ENCODE data around the gene PHKG2.

Gene PHKG2

DNA sequence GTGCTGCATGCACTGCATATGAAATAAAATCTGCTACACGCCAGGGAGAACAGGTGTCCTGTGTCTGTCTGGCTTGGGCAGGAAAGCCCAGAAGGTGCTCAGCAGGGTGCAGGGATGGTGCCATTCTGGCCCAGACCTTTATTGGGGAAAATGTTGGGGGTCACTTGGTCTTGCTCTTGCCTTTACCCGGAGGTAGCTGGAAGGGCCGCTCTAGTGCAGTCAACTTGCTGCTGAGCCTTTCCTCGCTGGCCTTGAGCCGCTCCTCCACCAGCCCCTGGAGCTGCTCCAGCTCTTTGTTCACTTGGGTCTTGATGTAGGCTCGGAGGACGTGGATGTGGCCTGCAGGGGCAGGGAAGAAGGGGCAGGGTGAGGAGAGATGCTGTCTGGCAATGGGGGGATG lies 9.1 kb downstream of the PHKG2 start:
- DNase-seq, result no peak

DNA sequence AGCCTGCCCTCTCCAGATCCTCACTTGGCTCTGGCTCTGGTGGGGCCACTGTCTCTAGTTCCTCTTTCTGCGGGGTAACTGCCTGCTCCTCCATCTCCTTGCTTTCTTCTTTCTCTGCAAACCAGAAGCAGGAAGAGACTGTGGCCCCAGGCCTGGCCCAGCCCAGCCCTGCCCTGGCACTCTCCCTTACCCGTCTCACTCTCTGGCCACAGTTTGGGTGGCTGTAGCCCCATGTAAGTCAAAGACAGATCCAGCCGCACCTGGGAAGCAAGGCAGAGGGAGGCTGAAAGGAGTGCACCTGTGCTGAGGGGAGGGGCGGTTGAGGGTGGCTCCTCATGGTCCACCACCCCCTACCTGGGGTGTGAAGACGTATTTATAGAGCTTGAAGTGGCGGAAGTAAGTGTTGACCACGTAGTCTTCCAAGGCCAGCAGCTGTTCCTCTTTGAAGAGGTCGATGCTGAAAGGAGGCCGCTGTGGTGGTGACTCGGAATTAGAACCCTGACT lies 10.8 kb downstream of the PHKG2 start:
- DNase-seq, result no peak

DNA sequence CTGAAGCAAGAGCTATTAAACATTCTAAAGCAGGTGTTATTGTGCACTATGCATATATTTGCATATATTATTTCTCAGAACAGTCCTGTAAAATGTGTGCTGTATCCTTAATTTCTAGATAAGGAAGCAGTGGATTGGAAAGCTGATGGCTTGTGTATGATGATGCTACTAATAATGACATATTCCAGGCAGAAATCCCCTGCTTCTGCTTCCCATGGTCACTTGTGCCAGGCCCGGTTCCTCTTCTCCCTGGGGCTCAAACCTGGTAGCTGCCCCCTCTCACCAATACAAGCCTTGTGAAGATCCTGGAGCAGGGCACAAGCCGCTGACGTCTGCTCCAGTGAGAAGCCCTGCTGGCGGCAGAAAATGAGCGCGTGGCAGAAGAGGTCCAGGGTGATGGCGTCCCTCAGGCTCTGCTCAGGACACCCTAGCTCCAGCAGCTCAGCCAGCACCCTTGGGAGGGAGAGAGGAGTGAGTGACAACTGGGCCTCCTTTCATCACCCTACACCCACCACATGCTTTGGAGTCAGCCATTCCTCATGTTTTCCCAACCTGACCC lies 11.9 kb downstream of the PHKG2 start:
- DNase-seq, result no peak

DNA sequence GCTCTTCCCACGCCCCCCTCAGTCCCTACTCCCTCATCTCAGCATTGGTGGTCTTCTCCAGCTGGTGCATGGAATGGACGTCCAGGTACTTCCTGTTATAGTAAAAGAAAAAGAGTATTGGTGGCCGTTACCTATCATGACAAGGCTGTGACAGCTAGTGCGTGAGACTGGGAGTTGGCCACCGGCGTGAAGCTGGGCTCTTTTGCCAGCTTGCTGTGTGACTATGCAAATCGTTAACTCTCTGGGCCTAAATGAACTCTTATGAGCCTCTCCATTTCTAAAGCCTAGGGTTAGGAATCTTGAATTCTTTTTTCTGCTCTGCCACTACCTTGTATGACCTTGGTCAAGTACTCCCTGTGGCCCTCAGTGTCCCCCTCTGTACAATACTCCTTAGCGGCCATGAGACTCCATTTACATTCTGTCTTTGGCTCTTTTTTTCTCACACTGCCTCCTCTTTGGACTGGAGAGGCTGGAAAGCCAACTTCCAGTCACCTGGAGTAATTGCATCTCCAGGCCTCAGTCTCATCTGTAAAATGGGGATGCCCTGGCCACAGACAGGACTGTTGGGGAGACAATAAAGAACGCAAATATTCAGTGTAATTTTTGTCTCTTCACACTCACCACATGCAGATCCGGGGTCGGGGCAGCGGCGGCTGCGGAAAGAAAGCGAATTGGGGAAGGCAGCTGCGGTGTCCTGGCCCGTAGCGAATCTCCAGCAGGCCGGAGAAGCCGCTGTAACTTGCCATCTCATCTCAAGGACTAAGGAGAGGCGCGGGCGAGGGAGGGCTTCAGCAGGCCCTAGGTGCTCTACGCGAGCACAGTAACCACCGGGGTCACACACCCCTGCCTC lies 12.6 kb downstream of the PHKG2 start:
- DNase-seq, result no peak

DNA sequence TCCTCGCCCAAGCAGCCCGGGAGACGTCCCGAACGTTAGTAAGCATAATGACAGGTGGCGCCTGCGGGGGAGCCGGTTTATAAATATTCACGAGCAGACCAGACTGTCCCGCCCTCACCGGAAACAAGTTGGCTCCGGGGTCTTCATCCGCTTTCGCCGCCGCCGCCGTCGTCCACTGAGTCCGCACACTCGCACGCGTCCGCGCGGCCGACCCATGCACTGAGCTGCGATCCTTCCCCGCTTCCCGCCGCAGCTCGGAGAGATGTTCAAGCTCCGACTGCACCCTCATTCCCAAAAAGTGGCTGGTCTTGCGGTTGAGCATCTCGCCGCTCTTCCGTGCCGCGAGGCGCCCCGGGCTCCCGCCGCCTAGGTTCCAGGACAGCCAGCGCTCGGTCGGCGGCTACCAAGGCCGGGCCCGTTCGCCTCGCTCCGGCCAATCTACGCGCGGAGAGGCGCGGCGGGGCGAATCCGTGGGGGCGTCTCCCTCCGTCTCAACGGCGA lies 13.3 kb downstream of the PHKG2 start:
- DNase-seq, result peak; percentile 34

DNA sequence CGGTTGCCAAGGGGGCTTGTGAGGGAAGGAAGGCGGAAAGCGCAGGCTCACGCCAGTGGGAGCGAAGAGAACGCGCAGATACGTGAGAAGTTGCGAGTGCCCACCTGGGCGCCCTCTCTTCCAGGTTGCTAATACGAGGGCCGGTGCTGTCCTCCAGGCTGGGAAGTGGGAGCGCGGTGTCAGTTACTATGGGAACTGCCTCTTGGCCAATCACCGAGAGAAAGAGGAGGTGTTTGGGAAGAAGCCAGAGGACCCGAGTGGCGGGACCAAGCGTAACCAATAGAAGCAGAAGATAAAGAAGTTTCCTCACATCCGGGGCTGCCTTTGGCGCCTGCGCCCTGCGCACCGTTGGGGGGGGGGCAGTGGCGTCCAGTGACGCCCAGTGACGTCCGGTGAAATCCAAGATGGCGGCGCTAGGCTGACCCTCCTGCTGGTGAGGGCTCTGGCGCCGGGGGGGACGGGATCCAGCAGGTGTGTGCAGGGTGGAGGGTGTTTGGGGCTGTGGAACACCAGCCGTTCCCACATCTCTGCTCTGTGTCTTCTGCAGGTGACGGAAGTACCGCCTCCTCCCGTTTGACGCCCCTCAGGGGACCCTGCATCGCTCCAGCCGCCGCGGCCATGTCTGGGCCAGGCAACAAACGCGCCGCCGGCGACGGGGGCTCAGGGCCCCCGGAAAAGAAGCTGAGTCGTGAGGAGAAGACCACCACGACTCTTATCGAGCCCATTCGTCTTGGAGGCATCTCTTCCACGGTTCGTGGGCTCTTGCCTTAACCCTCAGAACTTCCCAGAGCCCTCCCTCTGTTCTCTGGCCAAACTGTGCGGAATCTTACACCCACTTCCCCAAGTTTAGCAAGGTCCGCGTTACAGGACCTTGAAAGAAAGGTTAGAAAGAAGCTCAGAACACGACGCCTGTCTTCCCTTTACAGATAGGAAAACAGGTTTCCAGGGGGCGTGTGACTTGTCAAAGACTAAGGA lies 14.0 kb downstream of the PHKG2 start, which contains the start of the genes CFAP119 and RNF40:
TSS of gene CFAP119 (minus strand) at position 135 of the 975 bp plus-strand sequence. CDS start 314 bp downstream, outside the sequence.
TSS of gene RNF40 (plus strand) at position 395 of the 975 bp plus-strand sequence. CDS start at position 619, 224 bp downstream.
- DNase-seq, result peak; percentile 91

DNA sequence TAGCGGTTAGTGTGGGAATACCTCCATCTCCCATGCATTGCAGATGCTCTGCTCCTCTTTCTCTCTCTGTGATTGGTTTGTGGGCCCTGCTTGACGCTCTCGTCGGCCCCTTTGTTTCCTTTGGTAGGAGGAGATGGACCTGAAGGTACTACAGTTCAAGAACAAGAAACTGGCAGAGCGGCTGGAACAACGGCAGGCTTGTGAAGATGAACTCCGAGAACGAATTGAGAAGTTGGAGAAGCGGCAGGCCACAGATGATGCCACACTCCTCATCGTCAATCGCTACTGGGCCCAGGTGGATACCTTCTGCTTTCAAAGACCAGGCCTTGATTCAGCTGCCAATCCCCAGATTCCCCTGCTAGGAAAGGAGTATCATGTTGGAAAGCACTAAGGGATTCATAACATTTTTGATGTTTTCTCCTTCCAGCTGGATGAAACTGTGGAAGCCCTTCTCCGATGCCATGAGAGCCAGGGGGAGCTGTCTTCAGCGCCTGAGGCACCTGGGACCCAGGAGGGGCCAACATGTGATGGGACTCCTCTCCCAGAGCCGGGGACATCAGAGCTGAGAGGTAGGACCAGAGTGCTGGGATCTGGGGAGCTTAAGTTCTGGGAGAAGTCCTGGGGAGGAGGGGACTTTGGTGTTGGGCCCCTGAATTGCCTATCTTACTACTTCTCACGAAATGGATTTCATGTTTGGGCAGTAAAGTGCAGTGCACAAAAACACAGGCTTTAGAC lies 14.9 kb downstream of the PHKG2 start:
- no peak for DNase-seq

DNA sequence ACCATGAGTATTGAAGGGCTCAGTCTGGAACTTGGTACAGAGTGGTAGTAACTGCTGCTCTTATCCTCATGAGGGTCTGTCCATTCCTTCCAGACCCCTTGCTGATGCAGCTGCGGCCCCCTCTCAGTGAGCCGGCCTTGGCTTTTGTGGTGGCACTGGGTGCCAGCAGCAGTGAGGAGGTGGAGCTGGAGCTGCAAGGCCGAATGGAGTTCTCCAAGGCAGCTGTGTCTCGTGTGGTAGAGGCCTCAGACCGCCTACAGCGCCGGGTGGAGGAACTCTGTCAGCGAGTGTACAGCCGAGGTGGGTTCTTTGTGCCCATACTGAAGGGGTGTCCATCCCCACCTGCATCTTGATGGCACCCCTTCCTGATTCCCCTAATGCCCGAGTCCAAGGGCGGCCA lies 15.9 kb downstream of the PHKG2 start:
- no peak for DNase-seq

DNA sequence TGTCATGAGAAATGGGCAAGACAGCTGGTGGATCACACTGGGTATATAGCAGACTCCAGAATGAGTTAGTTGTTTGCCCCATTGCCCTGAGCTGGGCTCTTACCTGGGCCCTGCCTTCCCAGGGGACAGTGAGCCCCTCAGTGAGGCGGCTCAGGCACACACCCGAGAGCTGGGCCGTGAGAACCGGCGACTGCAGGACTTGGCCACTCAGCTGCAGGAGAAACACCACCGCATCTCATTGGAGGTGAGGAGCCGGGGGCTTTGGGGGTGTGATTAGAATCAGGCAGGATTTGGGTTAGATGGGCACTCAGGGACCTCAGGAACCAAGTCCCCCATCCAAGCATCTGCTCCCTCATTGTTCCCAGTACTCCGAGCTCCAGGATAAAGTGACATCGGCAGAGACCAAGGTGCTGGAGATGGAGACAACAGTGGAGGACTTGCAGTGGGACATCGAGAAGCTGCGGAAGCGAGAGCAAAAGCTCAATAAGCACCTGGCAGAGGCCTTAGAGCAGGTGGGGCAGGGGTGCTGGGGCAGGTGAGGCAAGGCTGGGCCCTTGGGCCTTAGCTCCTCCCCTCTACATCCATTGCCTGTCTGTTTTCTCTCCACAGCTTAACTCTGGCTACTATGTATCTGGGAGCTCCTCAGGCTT lies 16.7 kb downstream of the PHKG2 start:
- DNase-seq, result no peak

DNA sequence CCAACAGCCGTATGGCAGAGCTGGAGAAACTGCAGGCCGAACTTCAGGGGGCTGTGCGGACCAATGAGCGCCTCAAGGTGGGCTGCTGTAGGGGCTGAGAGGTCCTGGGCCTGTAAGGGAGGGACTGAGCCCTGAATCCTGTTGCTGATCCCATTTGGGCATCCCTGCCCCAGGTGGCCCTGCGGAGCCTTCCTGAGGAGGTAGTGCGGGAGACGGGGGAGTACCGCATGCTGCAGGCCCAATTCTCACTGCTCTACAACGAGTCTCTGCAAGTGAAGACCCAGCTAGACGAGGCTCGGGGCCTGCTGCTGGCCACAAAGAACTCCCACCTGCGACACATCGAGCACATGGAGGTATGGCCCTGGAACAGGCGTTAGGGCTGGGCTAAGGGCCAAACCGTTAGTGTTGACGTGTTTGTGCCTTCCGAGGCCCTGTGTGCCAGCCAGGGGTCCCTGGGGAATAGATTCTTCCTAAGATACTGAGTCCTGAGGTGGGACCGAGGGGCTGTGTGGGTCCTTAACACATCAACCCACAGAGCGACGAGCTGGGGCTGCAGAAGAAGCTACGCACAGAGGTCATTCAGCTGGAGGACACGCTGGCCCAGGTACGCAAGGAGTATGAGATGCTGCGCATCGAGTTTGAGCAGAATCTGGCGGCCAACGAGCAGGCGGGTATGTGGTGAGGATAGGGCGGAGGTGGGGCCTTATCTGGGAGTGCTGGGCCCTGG lies 18.1 kb downstream of the PHKG2 start:
- no peak for DNase-seq

DNA sequence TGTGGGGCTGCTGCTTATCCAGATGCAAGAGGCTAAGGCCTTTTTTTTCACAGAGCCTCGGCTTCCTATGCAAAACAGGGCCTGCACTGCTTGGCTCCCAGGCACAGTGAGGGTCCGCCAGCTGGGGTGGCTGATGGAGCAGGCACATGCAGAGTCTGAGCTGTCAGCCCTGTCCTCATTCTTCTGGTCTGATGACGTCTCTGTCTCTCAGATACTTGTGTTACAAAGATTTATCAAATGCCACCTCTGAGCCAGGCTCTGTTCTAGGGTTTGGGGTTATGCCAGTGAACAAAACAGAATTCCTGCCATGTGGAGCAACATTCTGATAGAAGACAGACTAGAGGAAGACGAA lies 18.7 kb downstream of the PHKG2 start:
- DNase-seq, result no peak

DNA sequence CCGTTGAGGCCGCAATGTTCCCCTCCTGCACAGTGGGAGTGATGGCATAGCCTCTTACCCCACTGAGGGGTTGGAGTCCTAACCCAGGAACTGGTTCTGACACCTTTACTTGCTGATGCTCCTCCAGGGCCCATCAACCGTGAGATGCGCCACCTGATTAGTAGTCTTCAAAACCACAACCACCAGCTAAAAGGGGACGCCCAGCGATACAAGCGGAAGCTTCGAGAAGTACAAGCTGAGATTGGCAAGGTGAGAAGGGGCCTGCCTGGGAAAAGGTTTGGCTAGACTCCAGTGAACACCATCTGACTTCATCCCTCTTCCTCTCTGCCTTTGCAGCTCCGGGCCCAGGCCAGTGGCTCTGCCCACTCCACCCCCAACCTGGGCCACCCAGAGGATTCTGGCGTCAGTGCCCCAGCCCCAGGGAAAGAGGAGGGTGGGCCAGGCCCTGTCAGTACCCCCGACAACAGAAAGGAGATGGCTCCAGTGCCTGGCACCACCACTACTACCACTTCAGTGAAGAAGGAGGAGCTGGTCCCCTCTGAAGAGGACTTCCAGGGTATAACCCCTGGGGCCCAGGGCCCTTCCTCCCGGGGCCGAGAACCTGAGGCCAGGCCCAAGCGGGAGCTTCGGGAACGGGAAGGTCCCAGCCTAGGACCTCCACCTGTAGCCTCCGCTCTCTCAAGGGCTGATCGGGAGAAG lies 19.7 kb downstream of the PHKG2 start:
- DNase-seq, result no peak

DNA sequence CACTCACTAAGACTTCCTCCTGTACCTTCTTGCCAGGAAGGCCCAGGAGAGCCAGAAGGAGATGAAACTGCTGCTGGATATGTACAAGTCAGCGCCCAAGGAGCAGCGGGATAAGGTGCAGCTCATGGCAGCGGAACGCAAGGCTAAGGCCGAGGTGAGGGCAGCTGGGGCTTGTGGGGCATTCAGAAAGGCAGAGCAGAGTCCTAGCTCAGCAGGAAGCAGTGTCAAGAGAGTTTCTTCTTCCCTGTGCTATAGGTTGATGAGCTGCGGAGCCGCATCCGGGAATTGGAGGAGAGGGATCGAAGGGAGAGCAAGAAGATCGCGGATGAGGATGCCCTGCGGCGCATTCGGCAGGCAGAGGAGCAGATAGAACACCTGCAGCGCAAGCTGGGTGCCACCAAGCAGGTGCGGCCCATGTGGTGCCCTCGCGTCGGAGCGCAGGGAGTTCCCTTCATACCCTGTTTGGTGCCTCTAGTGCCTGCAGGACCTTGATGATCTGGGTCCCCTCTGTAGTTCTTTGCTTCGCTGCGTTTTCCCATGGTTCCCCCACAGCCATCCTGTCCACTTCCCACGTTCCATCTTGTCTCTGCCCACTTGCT lies 20.5 kb downstream of the PHKG2 start:
- no peak for DNase-seq

DNA sequence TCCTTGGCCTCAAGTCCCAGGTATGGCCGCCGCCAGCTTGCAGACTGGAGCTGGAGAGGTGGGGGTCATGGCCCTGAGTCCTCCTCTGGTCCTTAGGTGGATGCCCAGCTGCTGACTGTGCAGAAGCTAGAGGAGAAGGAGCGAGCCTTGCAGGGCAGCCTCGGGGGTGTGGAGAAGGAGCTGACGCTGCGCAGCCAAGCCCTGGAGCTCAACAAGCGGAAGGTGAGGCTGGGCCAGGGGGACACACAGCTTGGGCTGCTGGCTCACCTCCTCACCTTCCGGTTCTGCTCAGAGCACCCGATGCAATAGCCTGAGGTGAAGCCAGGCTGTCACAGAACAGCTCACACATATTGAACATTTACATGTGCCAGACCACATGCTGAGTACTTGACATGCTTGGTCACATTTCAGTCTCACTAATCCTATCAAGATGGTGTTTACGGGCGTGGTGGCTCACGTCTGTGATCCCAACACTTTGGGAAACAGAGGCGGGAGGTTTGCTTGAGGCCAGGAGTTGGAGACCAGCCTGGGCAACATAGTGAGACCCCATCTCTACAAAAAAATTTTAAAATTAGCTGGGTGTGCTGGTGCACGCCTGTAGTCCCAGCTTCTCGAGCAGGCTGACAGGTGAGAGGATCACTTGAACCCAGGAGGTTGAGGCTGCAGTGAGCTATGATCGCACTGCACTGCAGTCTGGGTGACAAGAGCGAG lies 21.3 kb downstream of the PHKG2 start:
- DNase-seq, result no peak

DNA sequence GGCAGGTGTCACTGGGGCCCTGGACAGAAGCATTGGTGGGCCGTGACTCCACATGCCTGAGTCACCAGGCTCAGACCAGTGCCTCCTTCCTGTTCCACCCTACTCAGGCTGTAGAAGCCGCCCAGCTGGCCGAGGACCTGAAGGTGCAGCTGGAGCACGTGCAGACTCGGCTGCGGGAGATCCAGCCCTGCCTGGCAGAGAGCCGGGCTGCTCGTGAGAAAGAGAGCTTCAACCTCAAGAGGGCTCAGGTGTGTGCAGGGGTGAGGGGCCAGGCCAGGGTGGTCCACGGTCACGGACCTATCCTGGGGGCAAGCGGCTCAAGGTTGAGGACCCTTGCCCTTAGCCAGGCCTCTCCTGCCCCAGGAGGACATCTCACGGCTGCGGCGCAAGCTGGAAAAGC lies 23.5 kb downstream of the PHKG2 start:
- DNase-seq, result no peak

DNA sequence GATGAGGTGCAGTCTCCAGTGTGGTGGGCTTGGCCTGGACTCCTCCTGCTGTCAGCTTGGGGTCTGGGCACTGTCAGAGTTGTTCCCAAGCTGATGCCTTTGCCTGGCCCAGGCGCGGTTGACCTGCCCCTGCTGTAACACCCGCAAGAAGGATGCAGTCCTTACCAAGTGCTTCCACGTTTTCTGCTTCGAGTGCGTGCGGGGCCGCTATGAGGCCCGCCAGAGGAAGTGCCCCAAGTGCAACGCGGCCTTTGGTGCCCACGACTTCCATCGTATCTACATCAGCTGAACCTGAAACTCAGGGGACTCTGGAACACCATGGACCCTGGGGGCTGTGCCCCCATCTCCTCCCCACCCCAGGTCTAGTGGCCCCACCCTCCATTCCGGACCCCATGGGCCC lies 25.6 kb downstream of the PHKG2 start:
- DNase-seq, result no peak

DNA sequence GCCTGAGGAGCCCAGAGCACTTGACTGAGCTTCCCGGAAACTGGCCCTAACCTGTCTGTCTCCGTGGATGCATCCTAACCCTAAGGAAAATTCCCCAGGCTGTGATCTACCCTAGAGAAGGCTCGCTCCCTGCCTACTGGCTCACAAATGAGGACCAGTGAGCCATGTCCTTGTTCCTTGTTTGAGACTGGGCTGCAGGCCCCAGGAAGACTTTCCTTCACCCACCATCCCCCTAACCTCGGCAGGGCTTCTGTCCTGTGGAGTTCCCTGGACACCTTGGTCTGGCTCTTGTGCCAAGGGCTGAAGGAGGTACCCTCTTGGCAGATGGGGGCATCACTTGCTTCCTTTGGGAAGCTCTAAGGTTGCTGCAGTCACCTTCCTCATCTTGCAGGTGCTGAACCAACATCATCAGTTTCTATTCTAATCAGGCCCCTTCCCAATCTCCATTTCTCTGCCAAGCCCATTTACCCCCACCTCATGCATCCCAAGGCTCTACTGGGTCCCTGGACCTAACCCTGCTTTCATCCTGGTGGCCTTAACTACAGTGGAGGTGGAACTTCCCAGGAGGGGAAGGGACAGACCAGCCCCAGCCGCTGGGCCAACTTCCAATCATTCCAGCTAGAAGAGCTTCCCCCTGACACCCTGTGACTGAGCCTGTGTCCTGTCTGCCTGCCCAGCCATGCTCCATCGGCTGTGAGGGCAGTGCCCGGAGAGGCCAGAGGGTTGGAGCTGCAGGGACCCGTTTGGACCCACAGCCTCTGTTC lies 26.3 kb downstream of the PHKG2 start:
- DNase-seq, result no peak

DNA sequence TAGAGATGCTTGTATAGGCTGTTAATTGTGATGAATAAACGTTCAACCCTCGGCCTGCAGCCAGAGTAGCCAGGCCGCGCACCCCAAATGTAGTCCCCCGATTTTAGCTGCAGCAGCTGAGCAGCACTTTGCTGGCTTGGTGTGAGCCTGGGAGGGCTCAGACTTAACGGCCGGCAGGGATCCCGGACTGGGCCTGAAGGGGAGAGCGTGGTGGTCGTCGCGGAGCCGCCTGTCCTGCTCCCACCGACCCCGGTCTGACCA lies 26.8 kb downstream of the PHKG2 start:
- no peak for DNase-seq

Measured in effector CD4-positive, alpha-beta T cell (primary cell).